HEK293T (cell line): ENCODE results near the gene OR2F1.

ENCODE experiments used
- ELF4 ChIP-seq: fragments of 450-650 bp; IDR thresholded peaks from 2 replicates; pipeline ENCODE4 v1.6.1; 2017; ENCODE audit warnings: antibody characterized with exemption
- FOXK2 ChIP-seq: fragments of 450-650 bp; IDR thresholded peaks from 2 replicates; pipeline ENCODE4 v1.6.1; 2016; ENCODE audit warnings: mild to moderate bottlenecking
- FOXM1 ChIP-seq: fragments of 450-650 bp; IDR thresholded peaks from 2 replicates; pipeline ENCODE4 v1.6.1; 2017; ENCODE audit warnings: mild to moderate bottlenecking, borderline replicate concordance
- HDGF ChIP-seq: fragments of 450-650 bp; IDR thresholded peaks from 2 replicates; pipeline ENCODE4 v1.6.1; 2017; ENCODE audit warnings: antibody characterized with exemption, borderline replicate concordance
- LEF1 ChIP-seq: fragments of 450-650 bp; IDR thresholded peaks from 2 replicates; pipeline ENCODE4 v1.6.1; 2017; ENCODE audit warnings: mild to moderate bottlenecking, borderline replicate concordance
- SP1 ChIP-seq: fragments of 450-650 bp; IDR thresholded peaks from 2 replicates; pipeline ENCODE4 v1.6.1; 2017
- SUZ12 ChIP-seq: fragments of 450-650 bp; IDR thresholded peaks from 2 replicates; pipeline ENCODE4 v1.6.1; 2016; ENCODE audit warnings: mild to moderate bottlenecking
- TARDBP ChIP-seq: fragments of 450-650 bp; IDR thresholded peaks from 2 replicates; pipeline ENCODE4 v1.6.1; 2016
- ZNF384 ChIP-seq: fragments of 450-650 bp; IDR thresholded peaks from 2 replicates; pipeline ENCODE4 v1.6.1; 2016

DNA sequence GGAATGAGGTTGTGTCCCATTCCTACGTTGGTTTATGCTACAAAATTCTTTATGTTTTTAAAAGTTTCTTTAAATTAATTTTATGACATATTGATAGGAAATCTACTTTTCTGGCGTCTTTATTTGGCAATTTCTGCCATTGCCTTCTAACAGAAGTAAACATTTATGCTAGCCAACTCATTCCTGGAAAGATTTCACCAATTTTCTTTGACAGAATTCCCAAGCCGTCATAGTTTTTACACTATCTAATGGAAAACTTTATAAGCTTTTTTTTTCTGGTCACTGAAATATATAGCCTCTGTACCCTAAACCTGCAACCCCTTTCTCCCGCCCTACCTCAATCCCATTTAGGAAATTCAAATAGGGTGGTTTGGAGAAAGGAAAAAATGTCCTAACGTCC, 46.5 kb upstream of the OR2F1 start:
- TF ChIP-seq HDGF (no peak), FOXM1 (no peak), FOXK2 (no peak), ZNF384 (no peak), LEF1 (no peak), TARDBP (no peak), SP1 (no peak), SUZ12 (no peak), ELF4 (no peak)
